ENCODE measurements around the gene SLC29A3. TPM values are rescaled to one million over a fixed set of nuclear protein-coding genes. Genes with fewer than 3 reads are reported as not detected.
A peak's percentile ranks its signal among the peaks of the same experiment; 100 is the strongest.

The SLC29A3 gene
- total RNA-seq, 2 donors from 2014 or later, result 3.2 to 3.3 TPM

DNA sequence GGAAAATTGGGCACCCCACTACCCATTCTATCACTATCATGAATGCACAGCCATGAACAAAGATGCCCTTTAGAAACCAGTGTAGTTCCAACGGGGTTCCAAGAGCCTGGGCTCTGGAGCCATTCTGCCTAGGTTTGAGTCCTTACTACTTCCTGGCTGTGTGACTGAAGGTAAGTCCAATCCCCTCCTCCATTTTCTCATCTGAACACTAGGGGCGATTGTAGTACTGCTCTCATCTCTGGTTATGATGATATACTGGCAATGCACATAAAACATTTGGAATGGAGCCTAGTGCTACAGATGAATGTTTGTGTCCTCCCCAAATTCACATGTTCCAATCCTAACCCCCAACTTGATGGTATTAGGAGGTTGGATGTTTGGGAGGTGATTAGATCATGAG, 49.6 kb downstream of the SLC29A3 start:
- H3K36me3 Mint-ChIP-seq (ENCODE audit: low read depth), result peaks cover 2% of the 10 kb centered on the region
- no peaks in the 10 kb centered on the region for H3K9me3 ChIP-seq (ENCODE audit: control insufficient read depth, low read length, poor library complexity, severe bottlenecking)
- peaks cover 29% of the 10 kb centered on the region for H3K27me3 Mint-ChIP-seq
- no peak overlapping the region for H3K27ac Mint-ChIP-seq
- DNase-seq (no peak), ATAC-seq (no peak)
- H3K4me1 Mint-ChIP-seq, result peaks cover 4% of the 10 kb centered on the region
- no peak overlapping the region for H3K4me3 Mint-ChIP-seq

DNA sequence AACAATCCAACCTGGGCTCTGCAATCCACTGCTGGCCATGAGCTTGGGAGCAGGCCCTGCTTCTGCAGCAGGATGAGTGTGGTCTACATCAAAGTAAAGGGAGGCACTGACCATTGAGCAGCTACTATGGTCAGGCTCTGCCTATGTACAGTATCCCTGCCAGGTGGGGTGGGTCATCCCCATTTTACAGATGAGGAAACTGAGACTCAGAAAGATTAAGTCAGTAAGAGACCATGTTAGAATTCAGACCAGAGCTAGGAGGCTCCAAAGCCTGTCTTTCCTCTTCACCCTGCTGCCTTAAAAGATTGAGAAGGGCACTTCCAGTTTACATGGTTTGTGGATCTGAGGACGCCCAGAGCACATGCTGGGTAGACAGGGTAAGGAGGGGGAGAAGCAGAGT, 50.5 kb downstream of the SLC29A3 start:
- H3K4me3 Mint-ChIP-seq, result no peak overlapping the region
- peaks cover 2% of the 10 kb centered on the region for H3K36me3 Mint-ChIP-seq (ENCODE audit: low read depth)
- peaks cover 35% of the 10 kb centered on the region for H3K27me3 Mint-ChIP-seq
- no peak for DNase-seq
- peaks cover 2% of the 10 kb centered on the region for H3K4me1 Mint-ChIP-seq
- H3K9me3 ChIP-seq (ENCODE audit: control insufficient read depth, low read length, poor library complexity, severe bottlenecking), result no peaks in the 10 kb centered on the region
- no peak for ATAC-seq
- H3K27ac Mint-ChIP-seq, result no peak overlapping the region

DNA sequence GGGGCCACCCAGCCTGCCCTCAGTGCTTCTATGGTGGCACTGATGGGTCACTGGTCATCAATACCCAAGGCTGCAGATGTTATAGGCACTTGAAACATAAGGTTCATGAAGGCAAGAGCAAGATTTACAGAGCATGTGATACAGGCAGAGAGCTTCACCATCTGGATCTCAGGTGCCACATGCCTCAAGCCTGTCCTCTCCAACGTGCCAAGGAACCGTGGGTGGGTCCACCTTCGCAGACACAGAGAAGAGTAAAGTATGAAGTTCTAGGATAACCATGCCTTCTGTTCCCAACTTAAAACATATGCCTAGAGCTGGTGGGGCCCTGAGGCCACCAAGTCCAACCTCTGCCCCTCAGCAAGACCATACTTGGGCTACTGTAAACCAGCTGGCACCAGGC, 51.0 kb downstream of the SLC29A3 start:
- no peak for ATAC-seq
- Mint-ChIP-seq H3K36me3 (ENCODE audit: low read depth) (peaks cover 2% of the 10 kb centered on the region), H3K27ac (no peak overlapping the region)

DNA sequence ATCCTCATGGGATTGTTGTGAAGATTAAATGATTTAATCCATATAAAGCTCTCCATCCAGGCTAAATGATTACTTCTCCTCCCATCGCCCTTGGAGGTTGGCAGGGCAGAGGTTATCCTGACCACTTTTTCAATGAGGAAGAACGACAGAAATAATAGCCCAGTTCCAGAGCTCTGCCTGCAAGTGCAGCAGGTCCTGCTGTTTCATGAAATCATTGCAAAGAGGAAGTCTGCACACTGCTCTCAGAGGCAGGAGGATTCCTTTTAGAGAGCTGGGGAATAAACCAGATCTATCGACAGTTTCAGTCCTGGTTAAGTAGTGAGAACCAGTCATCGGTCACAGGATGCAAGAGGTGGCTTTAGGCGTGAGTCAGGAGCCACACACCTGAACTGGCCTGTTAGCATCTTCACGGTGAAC, 52.7 kb downstream of the SLC29A3 start:
- no peak for ATAC-seq
- Mint-ChIP-seq H3K27me3 (peaks cover 37% of the 10 kb centered on the region), H3K4me3 (no peak overlapping the region), H3K4me1 (peaks cover 2% of the 10 kb centered on the region), H3K27ac (no peak overlapping the region), H3K36me3 (ENCODE audit: low read depth) (no peaks in the 10 kb centered on the region)
- no peak for DNase-seq
- no peaks in the 10 kb centered on the region for H3K9me3 ChIP-seq (ENCODE audit: control insufficient read depth, low read length, poor library complexity, severe bottlenecking)

More for the DNA sequence above, 51.0 kb downstream of the SLC29A3 start:
- H3K9me3 ChIP-seq (ENCODE audit: control insufficient read depth, low read length, poor library complexity, severe bottlenecking), result no peaks in the 10 kb centered on the region
- Mint-ChIP-seq H3K4me1 (peaks cover 2% of the 10 kb centered on the region), H3K27me3 (peaks cover 37% of the 10 kb centered on the region), H3K4me3 (no peak overlapping the region)
- DNase-seq, result no peak

DNA sequence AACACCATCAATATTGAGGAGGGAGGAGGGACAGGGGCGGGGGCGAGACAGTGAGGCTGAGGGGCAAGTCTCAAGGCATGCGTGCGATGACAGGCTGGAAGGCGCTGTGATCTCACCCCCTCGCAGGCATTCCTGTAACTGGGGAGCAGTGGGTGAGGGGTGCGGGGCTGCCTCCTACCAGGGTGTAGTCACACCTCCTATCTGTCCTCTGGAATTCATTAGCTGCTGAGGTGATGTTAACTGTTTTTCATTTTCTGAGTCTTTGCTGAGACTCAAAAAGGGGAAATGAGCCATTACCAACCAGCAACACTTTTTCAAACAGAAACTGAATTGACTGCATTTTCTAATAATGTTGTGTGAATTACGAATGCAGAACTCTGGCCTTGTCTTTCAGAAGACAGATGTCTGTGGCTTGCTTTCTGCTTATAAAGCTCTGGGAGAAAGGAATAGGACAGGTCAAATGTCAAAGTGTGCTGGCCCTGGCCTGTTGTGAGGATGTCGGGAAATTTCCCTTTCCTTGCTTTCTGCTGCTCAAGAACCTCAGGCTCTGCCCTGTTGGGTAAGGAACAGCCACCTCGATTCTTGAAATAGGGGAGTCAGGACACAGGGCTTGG, 53.9 kb downstream of the SLC29A3 start:
- H3K9me3 ChIP-seq (ENCODE audit: control insufficient read depth, low read length, poor library complexity, severe bottlenecking), result no peaks in the 10 kb centered on the region
- no peaks in the 10 kb centered on the region for H3K36me3 Mint-ChIP-seq (ENCODE audit: low read depth)
- no peak overlapping the region for H3K27ac Mint-ChIP-seq
- peaks cover 37% of the 10 kb centered on the region for H3K27me3 Mint-ChIP-seq
- no peak for ATAC-seq
- no peak overlapping the region for H3K4me3 Mint-ChIP-seq
- H3K4me1 Mint-ChIP-seq, result peaks cover 3% of the 10 kb centered on the region
- no peak for DNase-seq

DNA sequence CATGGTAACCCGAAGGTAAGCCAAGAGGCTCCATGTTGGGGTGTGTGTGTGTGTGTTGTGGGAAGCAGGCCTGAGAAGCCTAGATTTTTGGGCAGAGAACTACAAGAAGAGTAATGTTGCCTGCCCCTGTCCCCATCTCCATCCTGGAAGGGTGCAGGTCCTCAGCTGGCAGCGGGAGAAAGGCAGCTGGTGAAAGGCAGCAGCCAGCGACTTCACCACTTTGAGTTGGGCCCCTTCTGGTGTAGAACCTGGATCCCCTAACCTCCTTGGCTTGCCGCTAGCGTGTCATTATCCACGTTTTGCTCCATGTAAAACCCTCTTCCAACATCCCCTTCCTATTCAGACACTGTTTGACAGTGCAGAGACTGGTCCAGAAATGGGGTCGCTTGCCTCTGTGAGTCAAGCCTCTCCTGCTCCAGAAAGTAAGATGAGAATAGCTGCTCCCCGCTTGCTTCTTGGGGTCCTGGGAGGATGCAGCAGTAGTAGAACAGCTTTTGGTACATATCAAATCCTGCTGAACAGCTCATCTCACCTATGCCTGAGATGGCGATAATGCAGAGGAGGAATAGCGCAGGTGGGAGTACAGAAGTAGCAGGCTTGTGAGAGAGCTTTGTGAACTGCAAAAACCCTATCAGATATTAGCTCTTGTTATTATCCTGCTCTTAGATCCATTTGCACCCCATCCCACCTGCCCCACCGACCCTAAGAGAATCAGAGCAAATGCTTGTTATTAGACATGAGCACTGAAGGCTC, 55.6 kb downstream of the SLC29A3 start:
- no peak for ATAC-seq
- Mint-ChIP-seq H3K36me3 (ENCODE audit: low read depth) (no peaks in the 10 kb centered on the region), H3K27ac (no peak overlapping the region), H3K4me3 (no peak overlapping the region), H3K4me1 (peaks cover 3% of the 10 kb centered on the region), H3K27me3 (peaks cover 30% of the 10 kb centered on the region)
- DNase-seq, result no peak
- H3K9me3 ChIP-seq (ENCODE audit: control insufficient read depth, low read length, poor library complexity, severe bottlenecking), result no peaks in the 10 kb centered on the region

DNA sequence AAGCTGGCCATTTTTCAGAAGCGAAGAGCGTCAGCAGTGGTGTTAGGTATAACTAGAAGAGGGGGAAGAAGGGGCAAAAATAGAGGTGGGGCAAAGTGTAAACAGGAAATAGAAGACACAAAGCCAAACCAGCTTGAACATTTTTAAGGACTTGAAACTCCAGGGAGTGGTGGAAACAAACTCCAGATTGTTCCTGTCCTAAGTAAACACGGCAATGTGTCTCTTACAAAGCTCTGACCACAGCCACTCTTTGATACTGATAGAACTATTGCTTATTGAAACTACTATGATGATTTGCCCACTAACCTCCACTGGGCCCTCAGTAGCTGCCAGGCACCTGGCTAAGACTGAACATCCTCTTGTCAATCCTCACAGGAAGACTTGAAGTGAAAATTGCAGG, 56.9 kb downstream of the SLC29A3 start:
- no peak for ATAC-seq
- no peaks in the 10 kb centered on the region for H3K9me3 ChIP-seq (ENCODE audit: control insufficient read depth, low read length, poor library complexity, severe bottlenecking)
- Mint-ChIP-seq H3K27ac (peak overlapping the region; percentile 61), H3K4me3 (peak overlapping the region; percentile 76), H3K27me3 (peaks cover 33% of the 10 kb centered on the region), H3K4me1 (peaks cover 3% of the 10 kb centered on the region), H3K36me3 (ENCODE audit: low read depth) (no peaks in the 10 kb centered on the region)
- DNase-seq, result no peak

DNA sequence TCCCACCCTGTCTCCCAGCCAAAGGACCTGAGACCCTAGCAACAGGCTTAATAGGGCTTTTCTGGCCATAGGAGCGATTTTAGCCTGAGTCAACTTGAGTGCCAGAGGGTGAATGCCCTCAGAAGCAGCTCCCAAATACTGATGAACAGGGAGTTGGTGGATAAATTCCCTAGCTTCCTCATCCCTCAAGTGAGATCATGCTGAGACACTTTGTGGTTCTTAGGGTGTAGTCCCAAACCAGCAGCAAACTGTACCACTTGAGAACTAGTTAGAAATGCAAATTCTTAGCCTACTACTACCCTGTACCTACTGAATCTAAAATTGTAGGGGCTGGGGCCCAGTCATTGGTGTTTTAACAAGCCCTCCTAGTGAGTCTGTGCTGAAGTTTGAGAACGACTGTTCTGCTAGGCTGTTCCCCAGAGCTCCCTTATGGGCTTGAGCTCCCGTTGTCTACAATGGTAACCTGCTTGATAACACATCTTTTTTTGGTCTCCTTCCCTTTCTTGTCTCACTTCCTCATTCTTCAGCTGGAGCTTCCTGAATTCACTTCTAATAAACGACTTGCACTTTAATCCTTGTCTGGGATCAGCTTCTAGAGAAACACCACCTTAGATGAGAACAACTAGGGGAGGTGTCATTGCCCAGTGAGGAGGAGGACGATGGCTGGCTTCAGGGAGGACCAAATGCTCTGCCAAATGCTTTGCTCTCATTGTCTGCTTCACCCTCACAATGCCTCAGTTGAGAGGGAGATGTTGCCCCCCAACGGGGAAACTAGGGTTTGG, 59.5 kb downstream of the SLC29A3 start:
- peaks cover 34% of the 10 kb centered on the region for H3K27me3 Mint-ChIP-seq
- H3K27ac Mint-ChIP-seq, result no peak overlapping the region
- ATAC-seq, result no peak
- DNase-seq, result no peak
- H3K4me3 Mint-ChIP-seq, result peak overlapping the region; percentile 31
- no peaks in the 10 kb centered on the region for H3K36me3 Mint-ChIP-seq (ENCODE audit: low read depth)
- H3K9me3 ChIP-seq (ENCODE audit: control insufficient read depth, low read length, poor library complexity, severe bottlenecking), result no peaks in the 10 kb centered on the region
- H3K4me1 Mint-ChIP-seq, result peaks cover 3% of the 10 kb centered on the region

DNA sequence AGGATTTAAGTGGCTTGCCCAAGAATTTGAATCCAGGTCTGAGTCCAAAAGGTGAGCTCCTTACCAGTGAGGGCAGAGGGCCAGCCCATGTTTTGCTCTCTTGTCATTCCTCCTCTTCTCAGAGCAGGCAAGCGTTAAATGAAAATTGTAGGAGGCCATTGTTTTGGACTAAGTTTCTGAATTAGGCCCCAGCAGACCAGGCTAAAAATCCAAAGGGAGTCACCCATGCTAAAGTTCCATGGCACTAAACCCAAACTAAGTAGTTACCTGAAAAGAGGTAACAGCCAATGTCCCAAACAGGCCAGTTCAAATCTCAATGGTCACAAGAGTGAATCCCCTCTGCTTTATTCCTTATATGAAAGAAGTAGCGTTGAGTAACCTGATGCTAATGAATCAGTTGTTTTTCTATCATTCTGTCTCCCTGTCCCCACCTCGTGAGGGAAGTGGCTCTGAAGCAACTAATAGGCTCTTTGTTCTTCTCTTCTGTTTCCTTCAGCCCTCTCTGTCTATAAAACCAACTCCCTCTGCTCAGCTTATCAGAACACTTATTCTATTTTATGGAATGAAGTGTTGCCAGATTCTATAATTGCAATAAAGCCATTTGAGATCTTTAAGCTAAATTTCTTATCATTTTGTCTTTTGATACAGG, 60.2 kb downstream of the SLC29A3 start:
- Mint-ChIP-seq H3K4me1 (peaks cover 3% of the 10 kb centered on the region), H3K36me3 (ENCODE audit: low read depth) (no peaks in the 10 kb centered on the region), H3K27ac (no peak overlapping the region), H3K27me3 (peaks cover 31% of the 10 kb centered on the region), H3K4me3 (no peak overlapping the region)
- no peak for DNase-seq
- H3K9me3 ChIP-seq (ENCODE audit: control insufficient read depth, low read length, poor library complexity, severe bottlenecking), result no peaks in the 10 kb centered on the region
- no peak for ATAC-seq

DNA sequence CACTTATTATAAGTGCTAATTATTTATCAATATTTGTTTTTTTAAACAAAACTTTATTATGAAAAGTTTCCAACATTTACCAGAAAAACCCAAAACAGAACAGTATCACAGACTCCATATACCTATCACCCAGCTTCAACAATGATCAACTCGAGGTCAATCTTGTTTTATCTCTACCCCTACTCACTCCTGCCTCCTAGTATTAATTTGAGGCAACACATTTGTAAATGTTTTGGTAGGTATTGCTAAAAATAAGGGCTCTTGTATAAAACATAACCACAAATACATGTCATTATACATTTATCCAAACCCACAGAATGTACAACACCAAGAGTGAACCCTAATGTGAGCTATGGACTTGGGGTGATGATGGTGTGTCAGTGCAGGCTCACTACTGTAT, 61.8 kb downstream of the SLC29A3 start:
- H3K27ac Mint-ChIP-seq, result no peak overlapping the region
- H3K4me1 Mint-ChIP-seq, result peaks cover 3% of the 10 kb centered on the region
- DNase-seq, result no peak
- H3K27me3 Mint-ChIP-seq, result peaks cover 27% of the 10 kb centered on the region
- no peak overlapping the region for H3K4me3 Mint-ChIP-seq
- ATAC-seq, result no peak
- H3K9me3 ChIP-seq (ENCODE audit: control insufficient read depth, low read length, poor library complexity, severe bottlenecking), result no peaks in the 10 kb centered on the region
- H3K36me3 Mint-ChIP-seq (ENCODE audit: low read depth), result no peaks in the 10 kb centered on the region

DNA sequence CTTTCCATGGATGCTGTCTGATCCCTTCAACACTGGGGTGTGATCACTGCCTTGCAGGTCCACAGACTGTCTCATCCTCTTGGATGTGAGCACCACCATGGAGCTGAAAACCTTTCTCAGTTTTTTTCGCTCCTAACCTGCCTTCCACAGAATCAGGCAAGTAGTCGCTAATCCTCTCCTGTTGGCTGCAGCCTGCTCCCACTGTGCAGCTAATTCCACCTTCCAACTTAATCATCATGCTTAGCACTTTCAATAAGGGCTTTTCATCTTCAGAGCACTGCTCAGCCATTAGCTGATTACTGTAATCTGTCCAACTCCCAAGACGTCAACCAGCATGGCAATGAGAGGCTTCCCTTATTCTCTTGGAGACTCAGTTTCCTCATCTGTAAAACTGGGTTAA, 62.6 kb downstream of the SLC29A3 start:
- H3K36me3 Mint-ChIP-seq (ENCODE audit: low read depth), result no peaks in the 10 kb centered on the region
- no peak for ATAC-seq
- H3K9me3 ChIP-seq (ENCODE audit: control insufficient read depth, low read length, poor library complexity, severe bottlenecking), result no peaks in the 10 kb centered on the region
- no peak overlapping the region for H3K27ac Mint-ChIP-seq
- H3K4me3 Mint-ChIP-seq, result no peak overlapping the region
- peaks cover 3% of the 10 kb centered on the region for H3K4me1 Mint-ChIP-seq
- DNase-seq, result no peak
- peaks cover 32% of the 10 kb centered on the region for H3K27me3 Mint-ChIP-seq

DNA sequence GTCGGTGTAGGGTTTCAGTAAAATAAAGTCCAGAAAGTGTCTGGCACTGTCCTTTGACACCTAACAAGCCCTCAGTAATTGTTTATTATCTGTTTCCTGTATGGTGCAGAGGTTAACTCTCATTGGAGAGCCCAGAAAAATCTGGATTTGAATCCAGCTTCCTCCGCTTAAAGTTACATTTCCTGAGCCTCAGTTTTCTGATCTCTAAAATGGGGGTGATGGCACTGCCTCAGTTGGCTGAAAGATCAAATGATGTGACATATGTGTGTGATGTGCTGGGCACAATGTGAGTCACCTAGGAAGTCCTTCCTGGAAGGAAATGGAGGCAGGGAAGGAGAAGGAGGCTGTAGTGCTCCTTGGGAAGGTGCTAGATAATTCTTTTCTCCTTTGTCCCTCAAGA, 63.0 kb downstream of the SLC29A3 start:
- no peak for DNase-seq
- Mint-ChIP-seq H3K4me1 (peaks cover 3% of the 10 kb centered on the region), H3K4me3 (no peak overlapping the region), H3K36me3 (ENCODE audit: low read depth) (no peaks in the 10 kb centered on the region), H3K27ac (no peak overlapping the region), H3K27me3 (peaks cover 32% of the 10 kb centered on the region)
- ATAC-seq, result no peak
- H3K9me3 ChIP-seq (ENCODE audit: control insufficient read depth, low read length, poor library complexity, severe bottlenecking), result no peaks in the 10 kb centered on the region

DNA sequence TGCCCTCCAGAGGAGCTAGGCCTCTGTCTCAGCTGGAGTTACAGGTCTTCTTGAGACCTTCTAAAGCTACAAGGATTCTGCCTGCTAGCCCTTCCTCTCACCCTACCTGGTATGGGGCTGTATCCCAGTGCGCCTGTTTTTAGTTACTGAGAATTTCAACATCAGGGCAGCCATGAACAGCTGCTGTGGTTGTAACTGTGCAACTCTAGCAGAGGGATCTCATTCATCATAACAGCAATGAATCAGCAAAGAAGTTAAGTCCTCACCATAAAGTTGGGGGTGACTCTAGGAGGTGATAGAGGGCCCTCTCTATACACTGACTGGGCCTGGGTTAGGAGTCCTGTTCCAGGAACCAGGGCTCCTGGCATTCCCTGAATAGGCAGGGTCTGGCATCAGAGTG, 63.7 kb downstream of the SLC29A3 start:
- peaks cover 34% of the 10 kb centered on the region for H3K27me3 Mint-ChIP-seq
- H3K9me3 ChIP-seq (ENCODE audit: control insufficient read depth, low read length, poor library complexity, severe bottlenecking), result no peaks in the 10 kb centered on the region
- H3K4me1 Mint-ChIP-seq, result no peaks in the 10 kb centered on the region
- no peak for DNase-seq
- H3K4me3 Mint-ChIP-seq, result no peak overlapping the region
- H3K27ac Mint-ChIP-seq, result no peak overlapping the region
- ATAC-seq, result no peak
- no peaks in the 10 kb centered on the region for H3K36me3 Mint-ChIP-seq (ENCODE audit: low read depth)
